ENCODE measurements around the gene AP2S1. TPM values are rescaled to one million over a fixed set of nuclear protein-coding genes. Genes with fewer than 3 reads are reported as not detected.

The AP2S1 gene
- total and polyA plus RNA-seq, 2 of the 4 experiments (the other 2 are of a cell fraction), result 144 to 274 TPM

DNA sequence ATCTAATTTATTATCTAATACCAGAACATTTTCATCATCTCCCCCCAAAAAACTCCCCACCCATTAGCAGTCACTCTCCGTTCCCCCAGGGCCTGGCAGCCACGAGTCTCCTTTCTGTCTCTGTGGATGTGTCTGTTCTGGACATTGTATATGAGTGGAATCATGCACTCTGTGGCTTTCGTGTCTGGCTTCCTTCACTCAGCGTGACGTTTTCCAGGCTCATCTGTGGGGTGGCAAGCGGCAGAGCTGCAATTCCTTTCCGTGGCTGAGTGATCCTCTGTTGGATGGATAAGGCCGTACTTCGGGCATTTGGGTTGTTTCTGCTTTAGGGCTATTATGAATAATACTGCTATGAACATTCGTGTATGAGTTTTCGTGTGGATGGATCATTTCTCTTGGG lies 3.1 kb downstream of the AP2S1 start:
- H2BK15ac ChIP-seq (ENCODE audit: low read depth, low read length), result no peak overlapping the region
- dilution Hi-C loops (cut with HindIII; ENCODE audit: low sequenced_read_pairs, unreplicated experiment) (no loop called here), in situ Hi-C loops (cut with MboI; ENCODE audit: low sequenced_read_pairs) (loop anchor here (10.0 kb wide), 1 partner anchor 63 kb away; the partner anchor contains the start of gene SLC1A5), intact Hi-C loops (cut with micrococcal nuclease) (no loop called here)
- H3K79me1 ChIP-seq (ENCODE audit: low read depth in 1 of 2, low read length in 2 of 2), result peaks cover 7 to 61% of the 10 kb centered on the region in 2 experiments; a peak in 3 of 4 replicates
- H3K9ac ChIP-seq (ENCODE audit: low read depth, low read length), result no peak overlapping the region
- H3K27ac ChIP-seq (ENCODE audit: insufficient read depth, low read length), result no peak overlapping the region
- CTCF ChIA-PET, result no interaction called here
- DNase-seq (no peak), ATAC-seq (ENCODE audit: low read depth) (no peak)
- no peak overlapping the region for H2AK5ac ChIP-seq (ENCODE audit: low read depth, low read length)
- no TSS peak for BruUV-seq (replicated peaks)
- no peak overlapping the region for H2AK9ac ChIP-seq (replicated peaks; ENCODE audit: low read depth, low read length, poor library complexity)
- no peaks in the 10 kb centered on the region for H3K4me1 ChIP-seq (ENCODE audit: control insufficient read depth, insufficient read depth, low read length)
- H2BK5ac ChIP-seq (ENCODE audit: low read depth, low read length, poor library complexity, severe bottlenecking), result no peak overlapping the region
- H3K4me3 ChIP-seq (ENCODE audit: insufficient read depth, low read depth, low read length), result no peak overlapping the region
- H2AFZ ChIP-seq (replicated peaks; ENCODE audit: low read length, poor library complexity), result no peak overlapping the region
- no peak overlapping the region for H3K4me2 ChIP-seq (ENCODE audit: low read depth, low read length)
- H4K20me1 ChIP-seq (ENCODE audit: insufficient read depth, low read length), result peaks cover 36% of the 10 kb centered on the region
- TF ChIP-seq CHD1 (IDR thresholded peaks at IDR 0.05; ENCODE audit: low read depth, low read length) (no peak), SMC3 (IDR thresholded peaks at IDR 0.05; ENCODE audit: low read depth, low read length) (no peak), CEBPB (IDR thresholded peaks at IDR 0.05; ENCODE audit: low read depth, low read length) (no peak), MXI1 (IDR thresholded peaks at IDR 0.05; ENCODE audit: borderline replicate concordance, low read depth, low read length) (no peak), NFE2L2 (IDR thresholded peaks at IDR 0.05; ENCODE audit: low read depth, low read length) (no peak), FOS (IDR thresholded peaks at IDR 0.05; ENCODE audit: low read depth, low read length) (no peak), POLR2A (IDR thresholded peaks at IDR 0.05; ENCODE audit: low read depth, low read length) (no peak), RFX5 (IDR thresholded peaks at IDR 0.05; ENCODE audit: low read depth, low read length) (no peak), RCOR1 (IDR thresholded peaks at IDR 0.05; ENCODE audit: insufficient replicate concordance, low read length) (no peak), RAD21 (IDR thresholded peaks at IDR 0.05; ENCODE audit: low read length) (no peak), BHLHE40 (IDR thresholded peaks at IDR 0.05; ENCODE audit: low read depth, low read length) (no peak)
- TF ChIP-seq, protein P1, sequence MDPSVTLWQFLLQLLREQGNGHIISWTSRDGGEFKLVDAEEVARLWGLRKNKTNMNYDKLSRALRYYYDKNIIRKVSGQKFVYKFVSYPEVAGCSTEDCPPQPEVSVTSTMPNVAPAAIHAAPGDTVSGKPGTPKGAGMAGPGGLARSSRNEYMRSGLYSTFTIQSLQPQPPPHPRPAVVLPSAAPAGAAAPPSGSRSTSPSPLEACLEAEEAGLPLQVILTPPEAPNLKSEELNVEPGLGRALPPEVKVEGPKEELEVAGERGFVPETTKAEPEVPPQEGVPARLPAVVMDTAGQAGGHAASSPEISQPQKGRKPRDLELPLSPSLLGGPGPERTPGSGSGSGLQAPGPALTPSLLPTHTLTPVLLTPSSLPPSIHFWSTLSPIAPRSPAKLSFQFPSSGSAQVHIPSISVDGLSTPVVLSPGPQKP (IDR thresholded peaks at IDR 0.05; ENCODE audit: borderline replicate concordance, low read depth, low read length), result no peak
- TF ChIP-seq, protein P2, sequence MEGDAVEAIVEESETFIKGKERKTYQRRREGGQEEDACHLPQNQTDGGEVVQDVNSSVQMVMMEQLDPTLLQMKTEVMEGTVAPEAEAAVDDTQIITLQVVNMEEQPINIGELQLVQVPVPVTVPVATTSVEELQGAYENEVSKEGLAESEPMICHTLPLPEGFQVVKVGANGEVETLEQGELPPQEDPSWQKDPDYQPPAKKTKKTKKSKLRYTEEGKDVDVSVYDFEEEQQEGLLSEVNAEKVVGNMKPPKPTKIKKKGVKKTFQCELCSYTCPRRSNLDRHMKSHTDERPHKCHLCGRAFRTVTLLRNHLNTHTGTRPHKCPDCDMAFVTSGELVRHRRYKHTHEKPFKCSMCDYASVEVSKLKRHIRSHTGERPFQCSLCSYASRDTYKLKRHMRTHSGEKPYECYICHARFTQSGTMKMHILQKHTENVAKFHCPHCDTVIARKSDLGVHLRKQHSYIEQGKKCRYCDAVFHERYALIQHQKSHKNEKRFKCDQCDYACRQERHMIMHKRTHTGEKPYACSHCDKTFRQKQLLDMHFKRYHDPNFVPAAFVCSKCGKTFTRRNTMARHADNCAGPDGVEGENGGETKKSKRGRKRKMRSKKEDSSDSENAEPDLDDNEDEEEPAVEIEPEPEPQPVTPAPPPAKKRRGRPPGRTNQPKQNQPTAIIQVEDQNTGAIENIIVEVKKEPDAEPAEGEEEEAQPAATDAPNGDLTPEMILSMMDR (conservative IDR thresholded peaks at IDR 0.05; ENCODE audit: low read depth, low read length), result no peak
- TF ChIP-seq, protein P3, sequence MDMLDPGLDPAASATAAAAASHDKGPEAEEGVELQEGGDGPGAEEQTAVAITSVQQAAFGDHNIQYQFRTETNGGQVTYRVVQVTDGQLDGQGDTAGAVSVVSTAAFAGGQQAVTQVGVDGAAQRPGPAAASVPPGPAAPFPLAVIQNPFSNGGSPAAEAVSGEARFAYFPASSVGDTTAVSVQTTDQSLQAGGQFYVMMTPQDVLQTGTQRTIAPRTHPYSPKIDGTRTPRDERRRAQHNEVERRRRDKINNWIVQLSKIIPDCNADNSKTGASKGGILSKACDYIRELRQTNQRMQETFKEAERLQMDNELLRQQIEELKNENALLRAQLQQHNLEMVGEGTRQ (IDR thresholded peaks at IDR 0.05; ENCODE audit: low read depth, low read length), result no peak
- H2BK120ac ChIP-seq (ENCODE audit: low read depth, low read length), result no peak overlapping the region
- POLR2A ChIA-PET (ENCODE audit: unreplicated experiment), result no interaction called here
- WGBS, 2 experiments (ENCODE audit: extremely low coverage in 2 of 2, insufficient read length in 1 of 2), result 93% methylated on average over 4 of the region's 11 CpGs; no CpG with 5 or more reads in 1 of the 2 experiments
- H3K18ac ChIP-seq (ENCODE audit: low read depth, low read length), result no peak overlapping the region
- no peak overlapping the region for H4K8ac ChIP-seq (ENCODE audit: low read depth in 2 of 2, low read length in 2 of 2)
- H4K5ac ChIP-seq (ENCODE audit: low read depth, low read length), result no peak overlapping the region
- no peak overlapping the region for H3K56ac ChIP-seq (ENCODE audit: extremely low read depth, insufficient read depth, low read length)
- H3K23ac ChIP-seq (ENCODE audit: low read depth, low read length), result no peak overlapping the region; the same call in 1 of the 2 replicates
- no peaks in the 10 kb centered on the region; the same call in 1 of the 2 replicates for H3K9me1 ChIP-seq (ENCODE audit: insufficient read depth, low read length)
- H3K9me3 ChIP-seq (ENCODE audit: control insufficient read depth, insufficient read depth, low read length), result no peaks in the 10 kb centered on the region
- no peak overlapping the region for H4K91ac ChIP-seq (ENCODE audit: insufficient read depth, low read depth, low read length)
- H3K36me3 ChIP-seq (ENCODE audit: control insufficient read depth, insufficient read depth, low read length), result peaks cover 21% of the 10 kb centered on the region
- H3K27me3 ChIP-seq (ENCODE audit: control insufficient read depth, insufficient read depth, low read length), result no peaks in the 10 kb centered on the region
- H3K4ac ChIP-seq (ENCODE audit: low read depth, low read length), result no peak overlapping the region; the same call in 1 of the 2 replicates
- no peak overlapping the region for H2BK20ac ChIP-seq (ENCODE audit: low read depth, low read length)
- no peak overlapping the region for H3K14ac ChIP-seq (replicated peaks; ENCODE audit: low read depth, low read length)

Data from IMR-90 (cell line).